Measurements from ENCODE around the gene TMCC3. TPM values are rescaled to one million over a fixed set of nuclear protein-coding genes. Genes with fewer than 3 reads are reported as not detected.

Gene TMCC3
- total RNA-seq, 2 donors from 2014 or later: 13.5 to 15.4 TPM

DNA sequence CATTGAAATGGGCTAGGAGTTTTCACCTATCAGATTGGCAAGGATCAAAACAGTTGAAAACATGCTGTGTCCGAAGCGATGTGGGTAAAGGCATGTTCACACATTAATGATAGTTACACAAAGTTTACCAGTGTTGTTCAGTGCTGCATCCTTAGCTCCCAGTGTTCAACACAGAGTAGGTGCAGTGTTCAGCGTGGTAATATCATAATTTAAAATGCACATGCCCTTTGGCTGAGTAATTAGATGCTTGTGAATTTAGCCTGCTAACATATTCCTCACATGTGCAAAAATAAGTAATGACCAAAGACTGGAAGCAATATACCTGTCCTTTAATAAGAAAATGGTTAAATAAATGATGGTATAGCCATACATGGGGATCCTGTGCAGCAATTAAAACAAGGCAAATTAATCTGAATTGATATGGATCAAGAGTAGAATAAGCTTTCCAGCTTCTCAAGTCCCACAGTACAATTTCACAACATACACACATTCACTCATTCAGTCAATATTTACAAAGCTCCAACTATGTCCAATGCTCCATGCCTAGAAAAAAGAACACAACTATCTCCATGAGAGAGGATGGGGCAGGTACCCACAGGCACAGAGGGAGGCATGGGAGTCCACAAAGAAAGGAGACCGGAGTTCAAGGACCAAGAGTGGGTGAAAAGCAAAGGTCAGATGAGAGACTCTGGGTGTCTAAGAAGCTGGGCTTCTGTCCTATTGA, 12.8 kb downstream of the TMCC3 start:
- WGBS: 93% methylated on average over 4 of the region's 4 CpGs
- Histone ChIP-seq H3K27me3 (replicated peaks; ENCODE audit: insufficient read depth) (no peaks in the 10 kb centered on the region), H3K4me1 (replicated peaks) (no peaks in the 10 kb centered on the region), H3K27ac (no peak overlapping the region), H3K36me3 (no peaks in the 10 kb centered on the region), H3K4me3 (no peak overlapping the region), H3K9me3 (no peaks in the 10 kb centered on the region)
- DNase-seq (ENCODE audit: low spot score): no peak
- no peak for TF ChIP-seq POLR2AphosphoS5 (IDR thresholded peaks at IDR 0.05)
- TF ChIP-seq, protein P1, sequence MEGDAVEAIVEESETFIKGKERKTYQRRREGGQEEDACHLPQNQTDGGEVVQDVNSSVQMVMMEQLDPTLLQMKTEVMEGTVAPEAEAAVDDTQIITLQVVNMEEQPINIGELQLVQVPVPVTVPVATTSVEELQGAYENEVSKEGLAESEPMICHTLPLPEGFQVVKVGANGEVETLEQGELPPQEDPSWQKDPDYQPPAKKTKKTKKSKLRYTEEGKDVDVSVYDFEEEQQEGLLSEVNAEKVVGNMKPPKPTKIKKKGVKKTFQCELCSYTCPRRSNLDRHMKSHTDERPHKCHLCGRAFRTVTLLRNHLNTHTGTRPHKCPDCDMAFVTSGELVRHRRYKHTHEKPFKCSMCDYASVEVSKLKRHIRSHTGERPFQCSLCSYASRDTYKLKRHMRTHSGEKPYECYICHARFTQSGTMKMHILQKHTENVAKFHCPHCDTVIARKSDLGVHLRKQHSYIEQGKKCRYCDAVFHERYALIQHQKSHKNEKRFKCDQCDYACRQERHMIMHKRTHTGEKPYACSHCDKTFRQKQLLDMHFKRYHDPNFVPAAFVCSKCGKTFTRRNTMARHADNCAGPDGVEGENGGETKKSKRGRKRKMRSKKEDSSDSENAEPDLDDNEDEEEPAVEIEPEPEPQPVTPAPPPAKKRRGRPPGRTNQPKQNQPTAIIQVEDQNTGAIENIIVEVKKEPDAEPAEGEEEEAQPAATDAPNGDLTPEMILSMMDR (IDR thresholded peaks at IDR 0.05): no peak
- TF ChIP-seq POLR2A (IDR thresholded peaks at IDR 0.05): no peak
- intact Hi-C loops (cut with DNase I): no loop called here

DNA sequence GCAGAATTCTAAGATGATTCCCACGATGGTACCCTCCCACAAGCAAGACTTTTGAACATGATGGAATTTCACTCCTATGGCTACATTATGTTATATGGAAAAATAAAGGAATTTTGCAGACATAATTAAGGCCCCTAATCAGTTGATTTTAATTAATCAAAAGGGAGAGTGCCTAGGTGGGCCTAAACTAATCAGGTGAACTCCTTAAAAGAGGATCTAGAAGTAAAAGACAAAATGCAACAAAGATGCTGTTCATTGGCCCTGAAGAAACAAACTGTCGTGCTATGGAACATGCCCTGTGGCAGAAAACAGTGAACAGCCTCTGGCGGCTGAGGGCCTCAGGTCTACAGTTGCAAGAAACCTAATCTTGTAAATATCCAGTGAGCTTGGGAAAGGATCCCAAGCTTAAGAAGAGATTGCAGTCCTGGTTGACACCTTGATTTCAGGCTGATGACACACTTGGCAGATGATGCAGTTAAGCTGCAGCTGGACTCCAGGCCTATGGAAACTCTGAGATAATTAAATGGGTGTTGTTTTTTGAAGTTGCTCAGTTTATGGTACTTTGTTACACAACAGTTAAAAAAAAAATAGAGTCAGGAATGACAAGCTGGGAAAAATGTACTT, 13.8 kb downstream of the TMCC3 start:
- H3K36me3 ChIP-seq: no peaks in the 10 kb centered on the region
- TF ChIP-seq, protein P1 (IDR thresholded peaks at IDR 0.05): no peak
- TF ChIP-seq POLR2AphosphoS5 (IDR thresholded peaks at IDR 0.05) (no peak), POLR2A (IDR thresholded peaks at IDR 0.05) (no peak)
- 62% methylated on average over 3 of the region's 3 CpGs for WGBS
- no peaks in the 10 kb centered on the region for H3K4me1 ChIP-seq (replicated peaks)
- H3K9me3 ChIP-seq: no peaks in the 10 kb centered on the region
- intact Hi-C loops (cut with DNase I): no loop called here
- DNase-seq (ENCODE audit: low spot score): no peak
- H3K4me3 ChIP-seq: no peak overlapping the region
- no peak overlapping the region for H3K27ac ChIP-seq
- no peaks in the 10 kb centered on the region for H3K27me3 ChIP-seq (replicated peaks; ENCODE audit: insufficient read depth)

DNA sequence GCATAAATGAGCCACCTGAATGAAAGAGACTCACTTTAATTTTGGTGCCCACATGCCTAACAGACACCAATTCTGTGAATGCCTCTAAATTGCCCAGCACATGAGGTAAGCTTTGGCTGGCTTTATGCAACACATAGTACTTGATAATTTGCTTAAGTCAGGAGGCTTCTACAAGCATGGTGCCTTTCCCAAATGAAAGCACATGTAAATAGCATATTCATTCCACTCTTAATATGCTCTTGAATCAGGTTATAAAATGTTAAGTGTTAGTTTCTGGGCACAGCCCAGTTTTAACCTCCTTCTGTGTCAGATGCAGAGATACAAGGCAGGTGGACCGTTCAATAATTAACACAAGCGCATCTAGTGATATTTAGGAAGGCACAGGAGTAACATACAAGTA, 15.6 kb downstream of the TMCC3 start:
- no peaks in the 10 kb centered on the region for H3K9me3 ChIP-seq
- H3K27ac ChIP-seq: no peak overlapping the region
- intact Hi-C loops (cut with DNase I): no loop called here
- no peaks in the 10 kb centered on the region for H3K36me3 ChIP-seq
- TF ChIP-seq, protein P1 (IDR thresholded peaks at IDR 0.05): no peak
- no peak for TF ChIP-seq POLR2AphosphoS5 (IDR thresholded peaks at IDR 0.05)
- no peak for TF ChIP-seq POLR2A (IDR thresholded peaks at IDR 0.05)
- no peak overlapping the region for H3K4me3 ChIP-seq
- H3K4me1 ChIP-seq (replicated peaks): no peaks in the 10 kb centered on the region
- no peak for DNase-seq (ENCODE audit: low spot score)
- WGBS: 84% methylated on average over 2 of the region's 2 CpGs
- no peaks in the 10 kb centered on the region for H3K27me3 ChIP-seq (replicated peaks; ENCODE audit: insufficient read depth)

DNA sequence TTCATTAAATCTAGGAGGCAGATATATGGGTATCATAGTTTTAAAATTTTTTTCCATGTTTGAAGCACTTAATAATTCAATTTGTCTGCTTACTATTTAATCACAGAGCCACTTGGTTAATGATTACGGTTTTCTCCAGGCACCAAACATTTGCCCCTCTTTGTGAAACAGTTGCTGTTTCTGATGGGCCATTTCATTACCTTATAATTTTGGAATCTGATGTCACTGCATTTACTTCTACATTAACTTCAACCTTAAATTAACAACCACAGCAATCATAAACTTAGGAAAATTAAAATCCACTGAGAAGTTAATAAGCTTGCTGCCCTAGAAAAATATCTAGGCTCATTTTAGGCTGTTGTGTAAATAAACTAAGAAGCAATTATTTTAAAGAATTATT, 17.0 kb downstream of the TMCC3 start:
- H3K27ac ChIP-seq: no peak overlapping the region
- no peaks in the 10 kb centered on the region for H3K9me3 ChIP-seq
- H3K27me3 ChIP-seq (replicated peaks; ENCODE audit: insufficient read depth): no peaks in the 10 kb centered on the region
- TF ChIP-seq, protein P1 (IDR thresholded peaks at IDR 0.05): no peak
- TF ChIP-seq POLR2AphosphoS5 (IDR thresholded peaks at IDR 0.05) (no peak), POLR2A (IDR thresholded peaks at IDR 0.05) (no peak)
- WGBS: 90% methylated on average over 1 of the region's 1 CpG
- no peak for DNase-seq (ENCODE audit: low spot score)
- no peaks in the 10 kb centered on the region for H3K4me1 ChIP-seq (replicated peaks)
- no peak overlapping the region for H3K4me3 ChIP-seq
- intact Hi-C loops (cut with DNase I): no loop called here
- H3K36me3 ChIP-seq: no peaks in the 10 kb centered on the region

DNA sequence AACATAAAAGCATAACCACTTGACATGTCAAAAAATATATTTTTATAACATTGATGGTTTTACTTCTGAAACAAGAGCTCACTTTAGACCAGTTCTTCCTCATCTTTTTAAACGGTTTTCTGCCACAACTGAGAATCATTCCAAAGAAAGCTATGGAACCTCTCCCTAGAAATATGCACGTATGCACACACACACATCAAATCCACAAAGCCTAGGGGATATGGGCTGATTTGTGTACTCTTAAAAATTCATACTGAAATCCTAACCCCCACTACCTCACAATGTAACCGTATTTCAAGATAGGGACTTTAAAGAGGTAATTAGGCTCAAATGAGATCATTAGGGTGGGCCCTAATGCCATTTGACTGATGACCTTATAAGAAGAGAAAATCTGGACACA, 19.3 kb downstream of the TMCC3 start:
- H3K27ac ChIP-seq: no peak overlapping the region
- intact Hi-C loops (cut with DNase I): no loop called here

More for the DNA sequence above, 19.3 kb downstream of the TMCC3 start:
- DNase-seq (ENCODE audit: low spot score): no peak
- no peaks in the 10 kb centered on the region for H3K9me3 ChIP-seq
- H3K36me3 ChIP-seq: no peaks in the 10 kb centered on the region
- H3K27me3 ChIP-seq (replicated peaks; ENCODE audit: insufficient read depth): no peaks in the 10 kb centered on the region
- H3K4me3 ChIP-seq: no peak overlapping the region
- H3K4me1 ChIP-seq (replicated peaks): no peaks in the 10 kb centered on the region
- WGBS: 88% methylated on average over 3 of the region's 3 CpGs
- TF ChIP-seq POLR2AphosphoS5 (IDR thresholded peaks at IDR 0.05): no peak
- no peak for TF ChIP-seq POLR2A (IDR thresholded peaks at IDR 0.05)
- TF ChIP-seq, protein P1 (IDR thresholded peaks at IDR 0.05): no peak

Data from prostate gland (tissue), 2 donors.